GM12872 (cell line): ENCODE results near the gene EIF5.

Experiments
- TF ChIP-seq, protein P1 (sequence below): IDR thresholded peaks from 3 replicates; pipeline ENCODE4 v1.5.1; 2011; ENCODE audit warnings: low read depth, mild to moderate bottlenecking, low read length, moderate library complexity; ENCODE audit not compliant: insufficient read depth

The EIF5 gene

DNA sequence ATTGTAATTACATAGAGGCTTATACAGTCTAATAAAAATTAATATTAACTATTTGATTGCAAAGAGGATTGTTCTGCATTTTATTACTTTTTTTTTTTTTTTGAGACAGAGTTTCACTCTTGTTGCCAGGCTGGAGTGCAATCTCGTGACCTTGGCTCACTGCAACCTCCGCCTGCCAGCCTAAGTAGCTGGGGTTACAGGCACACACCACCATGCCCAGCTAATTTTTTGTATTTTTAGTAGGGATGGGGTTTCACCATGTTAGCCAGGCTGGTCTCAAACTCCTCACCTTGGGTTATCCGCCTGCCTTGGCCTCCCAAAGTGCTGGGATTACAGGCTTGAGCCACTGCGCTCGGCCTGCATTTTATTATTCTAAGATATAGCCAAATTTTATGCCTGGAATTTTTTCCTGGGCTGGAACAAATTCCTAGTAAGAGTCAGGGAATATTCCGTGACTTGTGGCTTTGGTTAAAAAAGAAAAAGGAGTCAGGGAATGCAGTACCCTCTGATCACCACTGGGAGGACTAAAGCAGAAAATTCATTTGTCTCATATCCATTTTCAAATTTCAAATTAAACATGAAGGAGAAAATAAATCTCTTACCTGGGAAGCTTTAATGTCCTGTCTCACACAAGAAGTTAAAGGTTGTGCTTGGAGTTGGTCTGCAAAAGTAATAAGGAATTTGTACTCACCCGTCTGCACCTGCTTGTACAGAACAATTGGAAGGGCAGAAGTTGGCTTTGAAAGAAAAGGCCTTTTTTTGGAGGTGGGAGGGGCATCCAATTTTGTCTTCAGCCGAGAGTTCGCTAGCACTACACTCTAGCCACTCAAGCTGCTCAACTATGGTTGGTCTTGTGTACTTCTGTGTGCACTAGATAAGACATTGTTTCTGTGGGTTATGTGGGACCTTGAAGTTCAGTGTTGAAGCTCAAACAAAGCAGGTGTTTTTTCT lies 59.9 kb downstream of the EIF5 start:
- TF ChIP-seq, protein P1, sequence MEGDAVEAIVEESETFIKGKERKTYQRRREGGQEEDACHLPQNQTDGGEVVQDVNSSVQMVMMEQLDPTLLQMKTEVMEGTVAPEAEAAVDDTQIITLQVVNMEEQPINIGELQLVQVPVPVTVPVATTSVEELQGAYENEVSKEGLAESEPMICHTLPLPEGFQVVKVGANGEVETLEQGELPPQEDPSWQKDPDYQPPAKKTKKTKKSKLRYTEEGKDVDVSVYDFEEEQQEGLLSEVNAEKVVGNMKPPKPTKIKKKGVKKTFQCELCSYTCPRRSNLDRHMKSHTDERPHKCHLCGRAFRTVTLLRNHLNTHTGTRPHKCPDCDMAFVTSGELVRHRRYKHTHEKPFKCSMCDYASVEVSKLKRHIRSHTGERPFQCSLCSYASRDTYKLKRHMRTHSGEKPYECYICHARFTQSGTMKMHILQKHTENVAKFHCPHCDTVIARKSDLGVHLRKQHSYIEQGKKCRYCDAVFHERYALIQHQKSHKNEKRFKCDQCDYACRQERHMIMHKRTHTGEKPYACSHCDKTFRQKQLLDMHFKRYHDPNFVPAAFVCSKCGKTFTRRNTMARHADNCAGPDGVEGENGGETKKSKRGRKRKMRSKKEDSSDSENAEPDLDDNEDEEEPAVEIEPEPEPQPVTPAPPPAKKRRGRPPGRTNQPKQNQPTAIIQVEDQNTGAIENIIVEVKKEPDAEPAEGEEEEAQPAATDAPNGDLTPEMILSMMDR, result peak; percentile 74
